Measurements from ENCODE around the gene C11orf52. TPM values are rescaled to one million over a fixed set of nuclear protein-coding genes. Genes with fewer than 3 reads are reported as not detected.
A peak's percentile ranks its signal among the peaks of the same experiment; 100 is the strongest.

The C11orf52 gene
- total RNA-seq, 1 experiment from 2014 or later = 1.7 TPM

DNA sequence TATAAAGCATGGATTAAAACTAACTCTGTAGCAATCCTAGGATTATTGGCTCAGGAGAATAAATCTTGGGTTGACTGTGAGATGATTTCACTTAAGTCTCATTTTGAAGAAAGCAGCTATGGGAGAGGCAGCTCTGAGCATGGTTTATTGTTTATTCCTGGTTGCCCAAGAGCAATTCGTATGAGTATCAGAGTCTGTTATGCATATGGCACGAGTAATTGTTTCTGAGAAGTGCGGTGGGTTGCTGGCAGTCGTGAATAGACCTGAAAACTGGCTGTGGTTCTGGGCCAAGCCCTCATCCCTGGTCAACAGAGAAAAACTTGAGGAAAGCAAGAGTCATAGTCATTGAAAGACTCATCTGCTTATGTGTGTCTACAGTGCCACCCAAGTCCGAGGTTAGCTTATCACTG, 45.2 kb downstream of the C11orf52 start:
- H3K27me3 ChIP-seq (ENCODE audit: control insufficient read depth, insufficient read depth, low read length) = no peaks in the 10 kb centered on the region
- H3K4me3 ChIP-seq (ENCODE audit: insufficient read depth, low read depth, low read length) = no peak overlapping the region
- no peak for DNase-seq
- peaks cover under 1% of the 10 kb centered on the region for H3K36me3 ChIP-seq (replicated peaks; ENCODE audit: control insufficient read depth, insufficient read depth, low read length)

DNA sequence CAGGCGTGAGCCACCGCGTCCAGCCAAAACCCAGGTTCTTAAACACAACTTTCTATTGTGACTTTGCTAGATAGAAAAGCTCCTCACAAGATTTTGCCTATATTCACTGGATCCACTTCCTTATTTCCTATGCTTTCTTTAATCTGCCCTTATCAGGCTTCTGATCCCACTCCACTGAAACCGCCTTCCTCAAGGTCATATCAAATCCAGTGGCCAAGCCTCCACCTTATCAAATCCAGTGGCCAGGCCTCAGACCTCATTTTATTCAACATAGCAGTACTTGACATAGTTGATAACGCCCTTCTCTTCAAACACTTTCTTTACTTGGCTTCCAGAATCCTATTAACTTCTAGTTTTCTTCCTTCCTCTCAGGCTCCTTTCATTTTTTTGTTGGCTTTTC, 48.0 kb downstream of the C11orf52 start:
- Histone ChIP-seq H3K36me3 (replicated peaks; ENCODE audit: control insufficient read depth, insufficient read depth, low read length) (no peaks in the 10 kb centered on the region; the same call in 1 of the 2 replicates), H3K27me3 (ENCODE audit: control insufficient read depth, insufficient read depth, low read length) (no peaks in the 10 kb centered on the region), H3K4me3 (ENCODE audit: insufficient read depth, low read depth, low read length) (no peak overlapping the region)
- DNase-seq = no peak

DNA sequence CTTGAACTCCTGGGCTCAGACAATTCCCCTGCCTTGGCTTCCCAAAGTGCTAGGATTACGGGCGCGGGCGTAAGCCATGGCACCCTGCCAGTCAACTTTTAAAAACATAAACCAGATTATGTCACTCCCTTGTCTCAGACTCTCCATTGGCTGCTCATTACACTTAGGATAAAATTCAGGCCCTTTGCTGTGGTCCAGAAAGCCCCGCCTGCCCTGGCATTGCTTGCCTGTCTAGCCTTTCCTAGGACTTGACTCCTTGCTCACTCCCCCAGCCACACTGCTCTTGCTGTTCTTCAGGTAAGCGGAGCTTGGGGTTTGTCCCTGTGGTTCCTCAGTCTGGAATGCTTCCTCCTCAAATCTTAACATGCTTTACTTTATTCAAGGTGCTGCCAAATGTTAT, 48.9 kb downstream of the C11orf52 start:
- H3K27me3 ChIP-seq (ENCODE audit: control insufficient read depth, insufficient read depth, low read length) = no peaks in the 10 kb centered on the region
- no peak overlapping the region for H3K4me3 ChIP-seq (ENCODE audit: insufficient read depth, low read depth, low read length)
- H3K36me3 ChIP-seq (replicated peaks; ENCODE audit: control insufficient read depth, insufficient read depth, low read length) = no peaks in the 10 kb centered on the region; the same call in 1 of the 2 replicates
- DNase-seq = no peak

DNA sequence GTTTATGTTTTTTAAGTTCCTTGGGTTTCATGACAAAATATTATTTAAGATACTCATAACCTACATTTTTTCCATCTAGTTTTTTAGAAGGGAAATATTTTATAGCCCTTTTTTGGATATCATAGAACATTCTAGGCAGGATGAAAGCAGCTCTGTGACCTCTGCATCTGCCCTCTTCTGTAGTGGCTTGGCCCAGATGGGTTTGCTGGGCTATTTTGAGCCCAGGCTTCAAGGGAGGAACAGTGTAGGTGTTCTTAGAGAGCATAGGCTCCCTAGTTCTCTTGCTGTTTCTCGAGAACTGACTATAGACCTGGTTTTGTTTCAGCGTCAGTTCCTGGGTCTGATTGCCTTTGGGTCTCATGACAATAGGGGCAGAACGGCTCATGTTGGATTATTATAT, 50.6 kb downstream of the C11orf52 start:
- Histone ChIP-seq H3K36me3 (replicated peaks; ENCODE audit: control insufficient read depth, insufficient read depth, low read length) (no peaks in the 10 kb centered on the region; the same call in 1 of the 2 replicates), H3K27me3 (ENCODE audit: control insufficient read depth, insufficient read depth, low read length) (no peaks in the 10 kb centered on the region), H3K4me3 (ENCODE audit: insufficient read depth, low read depth, low read length) (no peak overlapping the region)
- DNase-seq = no peak

DNA sequence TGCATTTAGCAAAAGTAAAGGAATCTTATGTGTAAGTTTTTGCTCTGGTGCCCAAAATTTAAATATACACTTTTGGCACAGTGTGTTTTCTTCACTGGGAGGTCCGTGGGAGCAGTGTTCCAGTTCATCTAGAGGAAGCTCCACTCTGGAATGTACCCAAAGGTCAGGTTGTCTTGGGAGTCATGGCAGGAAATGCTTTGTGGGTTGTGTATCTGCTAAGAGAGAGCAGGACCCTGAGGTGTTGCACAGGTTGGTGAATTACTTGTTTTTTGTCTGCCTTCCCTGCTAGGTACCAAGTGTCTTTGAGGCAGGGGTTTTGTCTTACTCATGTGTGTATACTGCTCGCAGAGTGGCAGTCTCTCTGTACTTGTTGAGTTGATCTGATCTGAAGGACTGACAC, 55.7 kb downstream of the C11orf52 start:
- Histone ChIP-seq H3K27me3 (ENCODE audit: control insufficient read depth, insufficient read depth, low read length) (peaks cover 12% of the 10 kb centered on the region), H3K36me3 (replicated peaks; ENCODE audit: control insufficient read depth, insufficient read depth, low read length) (no peaks in the 10 kb centered on the region), H3K4me3 (ENCODE audit: insufficient read depth, low read depth, low read length) (no peak overlapping the region)
- no peak for DNase-seq

DNA sequence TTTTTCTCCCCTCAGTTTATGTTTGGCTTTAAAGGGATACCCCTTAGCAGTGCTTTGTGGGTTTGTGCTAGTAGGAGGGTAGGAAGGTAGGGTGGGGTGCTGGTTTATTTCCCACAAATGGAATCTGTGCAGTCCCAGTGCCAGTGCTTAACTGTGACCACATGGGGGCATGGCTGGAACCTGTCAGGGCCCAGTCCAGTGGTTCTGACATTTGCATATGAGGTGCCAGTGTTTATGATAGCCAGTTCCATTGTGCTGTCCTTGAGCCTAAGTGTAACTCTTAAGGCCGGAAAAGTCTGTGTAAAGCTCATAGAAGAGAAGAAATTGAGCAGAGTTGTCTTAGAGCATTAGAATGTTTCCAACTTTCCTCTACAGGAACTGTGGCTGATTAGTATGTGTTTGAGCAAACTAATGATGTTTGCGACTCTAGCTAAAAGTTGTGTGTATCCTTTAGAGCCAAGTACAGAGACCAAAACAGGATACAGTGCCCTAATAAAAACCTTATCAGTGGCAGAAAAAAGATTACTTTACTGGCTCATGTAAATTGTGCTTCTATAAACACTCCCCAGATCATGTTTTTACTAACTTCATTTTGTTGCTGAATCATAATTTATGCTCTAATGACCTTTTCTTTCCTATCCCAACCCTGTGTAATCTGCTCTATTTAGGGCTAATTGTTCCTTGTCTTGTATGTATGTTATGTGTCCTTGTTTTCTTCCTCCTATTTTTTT, 56.5 kb downstream of the C11orf52 start:
- H3K27me3 ChIP-seq (ENCODE audit: control insufficient read depth, insufficient read depth, low read length) = peaks cover 12% of the 10 kb centered on the region
- H3K4me3 ChIP-seq (ENCODE audit: insufficient read depth, low read depth, low read length) = no peak overlapping the region
- no peak for DNase-seq
- H3K36me3 ChIP-seq (replicated peaks; ENCODE audit: control insufficient read depth, insufficient read depth, low read length) = no peaks in the 10 kb centered on the region

DNA sequence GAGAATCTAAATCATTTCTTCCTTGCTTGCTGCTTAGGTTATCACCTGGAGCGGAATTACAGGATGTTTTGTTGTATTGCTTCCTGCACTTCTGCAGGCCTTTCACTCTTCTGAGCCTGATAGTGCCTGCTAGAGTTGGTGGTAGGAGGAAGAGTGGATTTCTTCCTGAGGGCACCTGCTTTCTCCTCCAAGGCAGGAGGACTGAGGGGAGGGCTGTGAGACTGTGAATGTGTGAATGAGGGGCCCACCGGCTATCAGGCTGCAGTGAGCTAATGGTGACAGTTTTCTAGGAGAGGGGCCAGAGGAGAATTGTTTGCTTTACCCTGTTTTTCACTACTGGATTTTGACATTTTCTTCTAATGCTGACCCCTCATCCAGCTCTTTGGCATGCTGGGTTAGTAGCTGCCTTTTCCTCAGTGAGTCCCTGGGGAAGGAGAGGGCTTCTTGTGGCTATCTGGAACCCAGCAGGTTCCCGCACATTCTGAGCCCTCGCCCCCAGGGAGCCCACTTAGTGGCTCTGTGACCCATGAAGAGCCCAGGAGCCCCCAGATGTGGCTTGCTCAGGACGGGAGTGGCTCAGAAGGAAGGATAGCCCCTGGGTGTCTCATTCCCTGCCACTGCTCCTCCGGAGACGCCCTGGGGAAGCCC, 57.5 kb downstream of the C11orf52 start:
- Histone ChIP-seq H3K36me3 (replicated peaks; ENCODE audit: control insufficient read depth, insufficient read depth, low read length) (no peaks in the 10 kb centered on the region), H3K27me3 (ENCODE audit: control insufficient read depth, insufficient read depth, low read length) (peaks cover 12% of the 10 kb centered on the region), H3K4me3 (ENCODE audit: insufficient read depth, low read depth, low read length) (peak overlapping the region; percentile 74)
- peak; percentile 36 for DNase-seq

Other genes starting within 250 kb of the C11orf52 start
- gene PPP2R1B, start 152.5 kb upstream of the C11orf52 start, total RNA-seq (2014; rRNA removed; shearing (Covaris generic)) = 58.9 and 59.6 TPM in 2 replicates
- gene ALG9, start 47.3 kb upstream of the C11orf52 start, total RNA-seq (2014; rRNA removed; shearing (Covaris generic)) = 17.4 and 23.3 TPM in 2 replicates
- 3.8 and 4.1 TPM in 2 replicates for gene FDXACB1, start 39.7 kb upstream of the C11orf52 start, total RNA-seq (2014; rRNA removed; shearing (Covaris generic))
- gene CFAP68, start 39.4 kb upstream of the C11orf52 start, total RNA-seq (2014; rRNA removed; shearing (Covaris generic)) = 8.7 and 10.7 TPM in 2 replicates
- 0.44 and 1.5 TPM in 2 replicates for gene CRYAB, start 7.1 kb upstream of the C11orf52 start, total RNA-seq (2014; rRNA removed; shearing (Covaris generic))
- 0.18 TPM in 1 of 2 replicates, not detected in the other for gene HSPB2, start 6.2 kb upstream of the C11orf52 start, total RNA-seq (2014; rRNA removed; shearing (Covaris generic))
- 5.0 and 8.7 TPM in 2 replicates for gene DIXDC1, start 18.4 kb downstream of the C11orf52 start, total RNA-seq (2014; rRNA removed; shearing (Covaris generic))
- gene DLAT, start 106.5 kb downstream of the C11orf52 start, total RNA-seq (2014; rRNA removed; shearing (Covaris generic)) = 94.0 and 105 TPM in 2 replicates
- 0.37 and 1.0 TPM in 2 replicates for gene PIH1D2, start 155.1 kb downstream of the C11orf52 start, total RNA-seq (2014; rRNA removed; shearing (Covaris generic))
- gene NKAPD1, start 155.4 kb downstream of the C11orf52 start, total RNA-seq (2014; rRNA removed; shearing (Covaris generic)) = 15.8 and 20.0 TPM in 2 replicates
- gene TIMM8B, start 167.8 kb downstream of the C11orf52 start, total RNA-seq (2014; rRNA removed; shearing (Covaris generic)) = 86.5 and 125 TPM in 2 replicates
- gene SDHD, start 168.0 kb downstream of the C11orf52 start, total RNA-seq (2014; rRNA removed; shearing (Covaris generic)) = 194 and 218 TPM in 2 replicates
- gene IL18, start 245.2 kb downstream of the C11orf52 start, total RNA-seq (2014; rRNA removed; shearing (Covaris generic)) = not detected in 2 replicates
- 0.21 TPM in 1 of 2 replicates, not detected in the other for gene TEX12, start 248.5 kb downstream of the C11orf52 start, total RNA-seq (2014; rRNA removed; shearing (Covaris generic))